Measurements from ENCODE around the gene TMEM201.

The TMEM201 gene

DNA sequence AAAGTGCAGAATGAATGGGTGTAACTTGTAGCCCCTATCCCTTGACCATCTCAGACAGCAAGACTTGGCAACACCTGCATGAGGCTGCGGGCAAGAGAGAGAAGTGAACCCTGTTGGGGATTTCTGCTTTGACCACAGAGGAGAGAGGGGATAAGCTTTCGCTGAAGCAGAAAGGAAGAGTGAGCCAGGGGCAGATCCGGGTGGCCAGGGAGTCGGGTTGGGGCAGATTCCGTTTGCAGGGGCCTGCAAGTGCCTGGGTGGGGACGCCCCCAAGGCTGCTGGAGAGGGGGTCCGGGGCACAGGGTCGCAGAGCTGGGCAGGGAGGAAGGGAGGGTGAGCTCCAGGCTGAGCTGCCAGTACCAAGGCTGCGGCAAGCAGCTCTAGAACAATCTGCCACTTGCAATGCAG lies 37.5 kb downstream of the TMEM201 start:
- DNase-seq = no peak

DNA sequence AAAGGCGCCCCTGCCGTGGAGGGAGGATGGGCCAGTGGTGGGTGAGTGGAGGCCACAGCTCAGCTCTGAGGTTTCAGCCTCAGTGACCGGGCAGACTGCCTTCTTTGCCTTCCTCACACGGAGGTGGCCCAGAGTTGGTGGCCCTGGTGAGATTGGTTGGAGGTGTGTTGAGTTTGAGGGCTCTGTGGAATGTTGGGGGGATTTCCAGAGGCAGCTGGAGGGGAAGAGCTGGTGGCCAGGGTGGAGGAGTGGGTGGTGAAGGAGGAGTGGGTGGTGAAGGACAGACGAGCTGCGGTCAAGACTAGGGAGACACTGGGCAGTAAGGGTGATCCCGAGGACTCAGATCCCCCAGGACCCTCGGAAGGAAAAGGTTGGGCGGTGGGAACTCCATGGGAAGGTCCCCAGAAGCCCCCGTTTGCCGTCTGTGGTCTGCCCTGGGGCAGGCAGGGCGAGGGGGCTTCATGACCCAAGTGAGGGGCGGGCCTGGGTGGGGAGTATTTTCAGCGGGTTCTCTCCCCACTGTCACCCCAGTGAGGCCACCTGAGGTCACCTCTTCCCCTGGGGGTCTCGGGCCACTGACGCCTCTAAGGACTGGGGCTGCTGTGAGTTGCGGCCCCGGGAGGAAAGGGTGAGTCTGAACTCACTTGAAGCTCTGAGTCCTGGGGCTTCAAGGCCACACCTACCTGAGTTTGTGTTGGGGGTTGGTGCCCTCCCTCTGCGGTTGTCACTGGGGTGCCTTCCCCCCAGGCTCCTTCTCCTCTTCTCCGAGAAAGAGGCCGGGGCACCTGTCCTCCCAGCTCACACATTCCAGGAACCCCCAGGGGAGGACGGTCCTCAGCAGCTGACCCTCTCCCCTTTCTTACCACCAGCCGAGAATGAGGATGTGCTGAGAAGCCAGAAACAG lies 40.1 kb downstream of the TMEM201 start:
- DNase-seq = no peak

DNA sequence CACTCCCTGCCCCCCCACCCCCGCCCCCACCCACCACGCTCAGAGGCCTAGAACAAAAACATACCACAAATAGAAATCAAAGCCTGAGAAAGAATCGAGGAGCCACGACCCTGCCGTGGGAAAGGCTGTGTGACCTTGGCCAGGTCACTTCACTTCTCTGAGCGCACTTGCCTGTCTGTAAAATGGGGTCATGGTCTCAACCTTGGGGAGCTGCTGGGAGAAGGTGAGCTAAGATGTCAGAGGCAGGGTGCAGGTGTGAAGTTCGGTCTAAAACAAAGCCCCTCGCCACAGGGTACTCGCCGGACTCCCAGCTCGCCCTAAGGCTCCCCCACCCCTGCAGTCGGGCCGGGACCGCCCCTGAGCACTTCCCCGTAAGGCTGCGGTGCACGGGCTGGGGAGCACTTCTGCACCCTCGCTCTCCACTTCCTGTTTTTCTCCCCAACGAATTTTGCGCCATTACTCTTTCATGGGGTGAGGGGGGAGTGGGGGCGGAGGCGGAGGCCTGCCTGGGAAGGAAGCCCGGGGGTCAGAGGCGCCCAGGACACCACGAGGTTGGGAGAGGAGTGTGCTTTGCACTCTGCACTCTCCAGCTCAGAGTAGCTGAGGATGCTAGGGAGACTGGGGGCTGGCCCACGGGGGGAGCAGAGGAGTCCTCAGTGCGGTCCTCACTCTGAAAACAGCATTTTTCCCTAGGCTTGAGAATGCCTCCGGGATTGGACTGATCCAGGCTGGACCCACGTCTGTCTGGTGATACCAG lies 40.9 kb downstream of the TMEM201 start:
- DNase-seq = no peak

DNA sequence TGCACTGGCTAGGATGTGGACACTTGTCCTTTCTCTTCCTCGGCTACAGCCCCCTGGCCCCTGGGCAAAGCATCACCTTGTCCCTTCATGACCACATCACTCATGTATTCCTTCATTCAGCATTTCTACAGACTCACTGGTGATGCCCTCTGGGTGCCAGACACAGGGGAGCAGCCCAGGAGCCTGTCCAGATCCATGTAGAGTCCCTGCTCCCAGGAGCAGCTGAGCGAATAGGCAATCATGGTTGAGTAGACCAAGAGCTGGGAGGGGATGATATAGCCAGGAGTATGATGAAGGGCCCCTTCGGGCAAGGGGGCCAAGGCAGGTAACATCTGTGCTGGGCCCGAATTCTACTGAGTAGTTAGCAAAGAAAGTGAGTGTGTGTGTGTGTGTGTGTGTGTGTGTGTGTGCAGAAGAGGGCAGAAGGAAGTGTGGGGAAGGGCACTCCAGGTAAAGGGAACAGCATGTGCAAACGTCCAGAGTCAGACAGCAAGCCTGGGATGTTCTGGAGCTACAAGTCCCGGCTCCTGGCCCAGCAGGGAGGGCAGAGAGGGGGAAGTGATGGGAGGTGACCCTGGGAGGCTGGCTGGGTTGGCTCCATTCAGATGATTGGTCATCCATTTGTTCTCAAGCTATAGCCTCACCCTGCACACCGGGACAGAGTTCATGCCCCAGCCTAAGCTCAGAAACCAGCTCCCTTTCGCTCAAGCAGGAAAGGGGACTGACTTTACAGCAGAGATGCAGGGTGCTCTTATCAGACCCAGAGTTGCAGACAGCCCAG lies 41.8 kb downstream of the TMEM201 start:
- DNase-seq = no peak

DNA sequence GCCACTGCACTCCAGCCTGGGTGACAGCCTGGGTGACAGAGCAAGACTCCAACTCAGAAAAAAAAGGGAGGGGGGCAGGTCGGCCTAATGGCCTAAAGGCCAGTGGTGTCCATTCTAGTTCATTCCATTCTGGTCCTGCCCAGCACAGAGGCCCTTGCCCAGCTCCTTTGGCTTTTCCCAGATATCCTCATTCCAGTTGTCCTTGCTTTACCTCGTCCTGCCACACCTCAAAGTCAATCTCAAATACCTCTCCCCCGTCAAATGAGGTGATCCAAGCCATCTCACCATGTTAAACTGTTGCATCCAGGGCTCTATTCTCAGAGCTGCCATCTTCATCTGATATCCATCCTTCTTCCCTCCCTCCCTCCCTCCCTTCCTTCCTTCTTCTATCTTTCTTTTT lies 42.9 kb downstream of the TMEM201 start:
- DNase-seq = no peak

DNA sequence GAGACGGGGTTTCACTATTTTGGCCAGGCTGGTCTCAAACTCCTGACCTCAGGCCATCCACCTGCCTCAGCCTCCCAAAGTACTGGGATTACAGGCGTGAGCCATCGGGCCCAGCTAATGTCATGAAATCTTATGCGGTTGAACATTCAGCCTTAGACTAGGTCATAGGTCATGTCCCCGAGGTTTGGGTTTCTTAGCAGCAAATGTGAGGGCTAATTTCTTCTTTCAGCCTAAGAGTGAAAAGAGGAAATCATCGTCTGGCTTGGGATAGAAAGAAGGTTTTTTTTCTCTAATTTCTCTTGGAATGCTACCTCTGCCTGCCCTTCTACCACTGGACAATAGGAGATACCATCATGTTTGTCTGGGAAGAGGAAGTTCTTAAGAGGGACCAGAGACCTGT lies 44.8 kb downstream of the TMEM201 start:
- DNase-seq = no peak

DNA sequence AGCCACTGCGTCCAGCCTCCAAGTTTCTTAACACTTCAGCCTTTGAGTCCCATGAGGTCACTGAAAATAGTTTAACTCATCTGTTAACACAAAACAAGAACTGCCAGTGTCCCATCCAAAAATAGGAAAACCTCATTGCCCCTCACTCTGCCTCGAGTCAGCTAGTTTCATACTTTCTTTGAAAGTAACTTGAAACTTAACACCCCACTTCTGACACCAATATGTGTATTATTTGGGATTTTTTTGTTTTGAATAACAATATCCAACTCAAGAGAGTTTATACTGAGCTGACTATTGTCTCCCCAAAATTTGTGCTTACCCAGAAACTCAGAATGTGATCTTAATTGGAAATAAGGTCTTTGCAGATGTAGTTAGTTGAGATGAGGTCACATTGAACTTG lies 45.9 kb downstream of the TMEM201 start:
- DNase-seq = no peak

DNA sequence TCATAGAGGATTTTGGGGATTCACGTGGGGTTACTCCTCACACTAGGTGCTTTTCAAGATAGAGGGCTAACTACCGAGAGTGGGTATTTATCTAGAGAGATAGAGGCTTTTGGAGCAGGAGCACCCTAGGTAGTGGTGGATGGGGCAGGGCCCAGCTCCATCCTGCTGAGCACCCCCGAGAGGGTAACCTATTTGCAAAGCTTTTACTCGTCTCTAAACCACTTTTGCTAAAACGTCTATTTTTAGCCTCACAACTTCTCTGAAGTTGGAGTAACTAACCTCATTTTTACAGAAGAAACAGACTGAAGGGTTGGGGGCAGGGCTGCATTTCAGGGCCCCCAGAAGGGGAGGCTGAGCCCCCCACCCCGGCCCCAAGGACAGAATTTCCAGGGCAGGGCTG lies 50.5 kb downstream of the TMEM201 start:
- no peak for DNase-seq

DNA sequence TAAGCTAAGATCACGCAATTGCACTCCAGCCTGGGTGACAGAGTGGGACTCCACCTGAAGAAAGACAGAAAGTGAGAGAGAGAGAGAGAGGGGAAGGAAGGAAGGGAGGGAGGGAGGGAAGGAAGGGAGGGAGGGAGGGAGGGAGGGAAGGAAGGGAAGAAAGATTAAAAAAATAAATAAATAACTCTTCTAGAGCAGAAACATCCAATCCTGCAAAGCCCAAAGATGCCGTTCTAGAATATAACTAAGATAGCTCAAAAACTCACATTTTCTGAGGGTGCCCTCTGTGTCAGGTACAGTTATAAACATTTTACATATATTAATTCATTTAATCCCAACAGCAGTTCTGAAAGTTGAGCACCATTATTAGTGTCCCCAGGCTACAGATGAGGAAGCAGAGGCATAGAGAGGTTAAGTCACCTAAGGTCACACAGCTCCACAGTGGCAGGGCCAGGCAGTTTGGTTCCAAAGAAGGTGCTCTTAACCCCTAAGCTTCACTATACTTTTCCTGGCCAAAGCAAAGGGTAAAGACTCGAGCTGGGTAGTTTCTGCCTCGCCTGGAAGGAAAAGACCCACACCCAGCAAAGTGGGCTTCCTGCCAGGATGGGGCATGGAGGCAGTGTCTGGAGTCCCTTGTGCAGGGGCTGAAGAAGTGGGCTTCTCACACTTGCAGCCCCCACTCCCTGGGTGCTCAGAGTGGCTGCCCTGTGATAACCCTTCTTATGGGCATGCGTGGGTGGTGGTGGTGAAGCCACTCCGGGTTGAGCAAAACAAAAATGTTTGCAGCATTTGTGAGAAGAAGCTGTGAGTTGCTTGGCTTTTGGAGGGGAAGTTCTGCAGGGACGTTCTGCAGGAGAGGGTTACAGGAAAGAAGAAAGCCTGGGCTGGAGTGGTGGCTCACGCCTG lies 54.9 kb downstream of the TMEM201 start:
- no peak for DNase-seq

DNA sequence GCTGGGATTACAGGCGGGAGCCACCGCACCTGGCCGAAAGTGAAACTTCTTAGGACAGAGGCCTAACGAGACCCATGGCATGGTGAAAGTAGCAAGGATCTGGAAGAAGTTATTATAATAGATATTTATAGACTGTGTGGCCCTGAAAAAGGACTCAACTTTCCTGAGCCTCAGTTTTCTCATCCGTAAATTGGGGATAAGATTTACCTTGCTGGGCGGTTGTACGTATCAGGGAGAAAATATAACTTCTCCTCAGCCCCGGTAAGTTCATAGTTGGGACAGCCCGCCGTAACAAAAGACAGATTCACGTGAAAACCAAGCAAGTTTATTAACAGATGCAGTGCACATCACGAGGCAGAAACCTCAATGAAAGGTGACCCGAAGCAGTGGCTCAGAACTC lies 57.3 kb downstream of the TMEM201 start:
- DNase-seq = no peak

DNA sequence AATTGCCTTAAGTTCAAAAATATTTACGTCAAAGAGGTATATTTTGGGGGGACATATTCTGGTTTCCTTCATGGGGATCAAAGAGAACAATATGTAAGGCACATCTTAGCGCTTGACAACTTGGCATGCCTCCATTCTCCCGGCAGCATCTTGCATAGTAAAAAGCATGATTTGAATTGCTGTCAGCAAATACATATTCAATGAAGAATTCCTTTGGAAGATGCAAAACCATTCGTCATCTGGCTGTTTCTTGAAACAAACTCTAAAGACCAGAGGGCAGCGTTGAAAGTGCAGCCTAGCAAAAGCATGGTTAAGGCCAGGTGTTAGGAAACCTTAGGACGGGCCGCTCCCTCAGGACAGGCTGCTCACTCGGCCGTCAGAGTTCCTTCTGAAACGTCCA lies 59.5 kb downstream of the TMEM201 start:
- no peak for DNase-seq

DNA sequence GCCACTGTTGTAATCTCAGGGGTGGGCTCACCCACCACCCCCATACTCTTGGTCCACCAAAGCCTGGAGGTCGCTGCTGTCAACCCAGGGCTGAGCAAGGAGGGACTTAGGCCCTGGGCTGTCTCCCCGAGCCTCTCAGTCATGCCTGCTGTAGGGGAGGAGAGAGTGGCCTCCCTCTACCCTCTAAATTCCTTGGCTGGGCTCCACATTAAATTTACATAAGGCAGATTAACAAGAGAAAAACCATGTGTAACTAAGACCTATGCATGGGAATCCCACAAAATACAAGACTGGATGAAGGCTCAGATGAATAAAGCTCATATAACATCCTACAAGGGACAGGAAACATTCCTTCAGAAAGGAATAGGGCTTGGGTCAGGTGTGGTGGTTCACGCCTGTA lies 61.1 kb downstream of the TMEM201 start:
- DNase-seq = no peak

DNA sequence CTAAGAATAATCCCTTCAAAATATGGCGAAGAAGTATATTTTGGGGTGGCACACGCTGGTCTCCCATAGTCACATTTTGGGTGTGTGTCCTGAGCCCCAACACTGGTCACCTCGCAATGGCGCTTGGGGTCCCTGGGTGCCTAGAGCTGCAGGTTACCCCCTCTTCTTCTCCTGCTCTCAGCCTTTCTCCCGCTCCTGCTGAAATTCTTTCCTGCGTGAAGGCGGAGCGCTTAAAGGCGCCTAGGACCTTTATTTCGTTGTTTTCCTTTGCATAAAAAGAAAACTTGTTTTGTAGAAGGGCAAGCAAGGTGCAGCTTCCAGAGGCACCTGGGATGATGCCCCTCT lies 62.5 kb downstream of the TMEM201 start:
- no peak for DNase-seq

DNA sequence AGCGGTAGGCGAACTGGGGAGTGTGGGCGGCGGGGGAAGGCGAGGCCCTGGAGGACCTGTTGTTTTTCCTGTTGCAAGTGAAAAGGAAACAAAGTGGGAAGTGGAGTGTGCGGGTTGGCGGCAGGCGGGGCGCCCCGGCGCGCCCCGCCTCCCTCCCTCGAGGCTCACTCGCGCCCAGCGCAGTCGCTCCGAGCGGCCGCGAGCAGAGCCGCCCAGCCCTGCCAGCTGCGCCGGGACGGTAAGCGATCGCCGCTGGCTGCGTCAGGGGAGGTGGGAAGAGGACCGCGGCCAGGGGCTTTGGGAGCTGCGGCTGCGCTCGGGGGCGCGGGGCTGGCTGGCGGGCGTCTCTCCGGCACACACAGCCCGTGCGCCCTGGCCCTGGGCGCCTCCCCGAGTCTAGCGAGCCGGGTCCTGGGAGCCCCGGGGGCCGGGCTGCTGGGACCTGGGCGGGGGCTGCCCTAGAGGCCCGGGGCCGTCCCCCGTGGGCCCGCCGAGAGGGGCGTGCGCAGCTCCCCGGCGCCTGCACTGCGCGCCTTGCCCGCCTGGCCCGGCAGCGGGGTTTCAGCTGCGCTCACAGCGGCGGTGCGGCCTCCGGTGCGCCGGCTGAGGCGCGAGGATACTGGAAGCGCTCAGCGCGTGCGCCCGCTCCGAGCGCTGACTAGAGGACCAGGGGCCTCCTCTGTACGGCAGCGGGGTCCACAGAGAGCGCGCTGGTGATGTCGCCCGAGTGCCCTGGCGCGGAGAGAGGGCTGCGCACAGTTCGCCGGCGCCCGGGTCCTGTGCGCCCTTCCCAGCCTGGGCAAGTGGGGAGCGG lies 63.1 kb downstream of the TMEM201 start, which contains the start of gene PIK3CD:
PIK3CD (plus strand) TSS at position 167 of the 814 bp plus-strand sequence. CDS start 58,725 bp downstream, outside the sequence.
- DNase-seq = no peak

DNA sequence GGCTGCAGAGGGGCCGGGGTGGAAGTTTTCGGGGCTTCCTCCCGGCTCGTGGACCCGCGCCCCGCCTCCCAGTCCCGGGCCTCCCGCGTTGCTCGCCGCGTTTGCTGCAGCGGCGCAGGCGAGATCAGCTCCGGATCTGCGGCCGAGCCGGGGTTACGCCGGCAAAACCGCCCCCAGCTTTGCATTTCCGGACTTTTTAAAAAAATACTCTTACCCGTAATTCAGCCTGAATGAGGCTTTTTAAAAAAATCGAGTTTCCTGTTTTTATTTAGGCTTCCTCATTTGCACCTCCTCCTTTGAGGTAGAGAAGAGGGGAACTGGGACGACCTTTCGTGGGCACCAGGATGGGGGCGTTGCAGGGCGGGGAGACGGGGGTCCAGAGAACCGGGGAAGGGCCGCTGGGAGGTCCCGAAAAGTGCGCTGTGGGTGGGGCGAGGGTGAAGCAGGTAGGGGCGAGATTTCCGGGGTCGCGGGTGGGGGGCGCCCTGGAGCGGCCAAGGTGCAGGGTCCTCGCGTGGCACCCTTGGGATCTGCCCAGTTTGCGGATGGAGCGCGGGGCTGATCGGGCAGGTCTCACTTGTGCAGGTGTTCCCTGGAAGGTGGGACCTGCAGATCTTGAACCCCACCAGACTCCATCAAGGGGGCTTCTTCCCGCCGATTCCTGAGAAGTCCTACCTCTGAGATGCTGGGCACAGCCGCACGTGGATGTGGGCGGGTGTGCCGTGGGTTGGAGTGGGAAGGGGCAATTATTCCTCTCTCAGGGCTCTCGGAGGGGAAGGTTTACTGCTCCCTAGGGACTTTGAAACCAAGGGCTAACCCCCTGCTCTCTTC lies 63.9 kb downstream of the TMEM201 start:
- no peak for DNase-seq

DNA sequence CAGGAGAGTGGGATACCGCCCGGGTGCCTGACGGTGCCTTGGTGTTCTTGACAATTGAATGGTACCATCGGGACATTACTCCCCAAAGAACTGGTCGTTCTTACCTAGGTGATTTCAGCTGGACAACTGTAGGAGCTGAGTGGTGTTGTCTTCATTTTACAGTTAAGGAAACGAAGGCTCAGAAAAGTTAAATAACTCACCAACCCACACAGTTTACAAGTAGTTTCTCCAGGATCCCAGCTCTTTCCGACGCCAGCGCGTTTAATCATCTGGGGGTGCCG lies 64.4 kb downstream of the TMEM201 start:
- DNase-seq = no peak

DNA sequence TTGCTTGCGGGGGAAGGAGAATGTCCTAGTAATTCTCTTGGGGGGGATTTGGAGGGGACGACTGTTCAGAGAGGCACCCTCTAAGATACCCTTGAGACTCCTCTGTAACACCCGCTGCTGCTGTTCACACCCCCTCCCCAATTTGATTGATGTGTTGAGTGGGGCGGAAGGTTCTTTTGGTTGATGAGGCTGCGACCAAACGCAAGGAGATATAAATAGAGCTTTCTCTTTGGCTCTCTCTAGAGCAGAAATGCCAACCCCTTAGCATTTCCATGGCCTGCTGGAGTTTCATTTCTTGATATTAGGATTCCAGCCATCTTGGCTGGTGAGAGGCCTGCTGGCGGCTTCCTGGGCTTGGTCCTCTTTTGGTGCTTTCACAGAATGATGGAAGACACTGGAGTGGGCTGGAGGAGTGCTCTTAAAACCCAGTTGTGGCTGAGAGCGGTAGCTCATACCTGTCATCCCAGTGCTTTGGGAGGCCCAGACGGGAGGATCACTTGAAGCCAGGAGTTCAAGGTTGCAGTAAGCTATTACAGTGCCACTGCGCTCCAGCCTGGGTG lies 64.9 kb downstream of the TMEM201 start:
- DNase-seq = no peak

DNA sequence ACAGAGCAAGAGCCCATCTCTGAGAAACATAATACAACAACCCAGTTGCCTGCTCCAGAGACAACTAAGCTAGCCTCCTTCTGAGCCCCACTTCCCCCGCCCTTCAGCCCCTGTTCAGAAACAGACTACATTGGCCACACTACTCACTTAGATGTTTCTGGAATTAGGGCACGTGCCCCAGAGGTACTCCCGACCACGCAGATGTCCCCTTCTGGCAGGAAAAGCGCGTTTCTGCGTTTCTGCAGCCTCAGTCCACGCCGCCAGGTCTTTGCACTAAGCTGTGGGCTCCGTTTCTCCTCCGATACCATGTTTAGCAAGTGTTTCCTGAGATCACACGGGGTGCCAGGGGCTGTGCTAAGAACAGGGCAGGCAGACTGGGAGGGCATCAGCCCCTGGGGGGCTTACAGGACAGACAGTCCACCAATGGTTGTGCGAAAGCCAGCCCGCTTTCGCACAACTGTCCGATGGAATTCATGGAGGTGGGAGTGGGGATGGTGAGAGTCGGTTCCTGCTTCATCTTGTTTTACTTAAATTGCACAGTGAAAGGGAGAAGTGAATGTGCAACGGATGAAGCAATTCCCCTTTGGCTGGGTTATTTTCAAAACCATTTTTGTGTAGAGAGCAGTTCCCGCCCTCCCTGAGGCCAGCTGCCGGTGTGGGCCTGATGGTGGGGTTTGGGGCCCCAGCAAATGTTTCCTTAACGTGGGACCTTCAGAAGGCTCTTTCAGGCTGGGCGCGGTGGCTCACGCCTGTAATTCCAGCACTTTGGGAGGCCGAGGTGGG lies 65.5 kb downstream of the TMEM201 start:
- no peak for DNase-seq

Data from NCI-H446 treated with DMSO at 0.1 percent for 48 hours (cell line).